GM12878 (cell line): ENCODE results near the gene PLB1. TPM values are rescaled to one million over a fixed set of nuclear protein-coding genes. Genes with fewer than 3 reads are reported as not detected.

ENCODE experiments used
- ATAC-seq: fragments of 200-7000 bp; cut with Tn5 transposase; 3 replicates; pipeline ENCODE4 v1.9.1; 2020; ENCODE audit warnings: mild to moderate bottlenecking, moderate library complexity
- BruUV-seq: library from RNA; stranded (reverse); fragments of 400-500 nt; replicated peaks from 2 replicates; lab custom pipeline; 2021; lab: Mats Ljungman, UMichigan
- CTCF ChIA-PET: fragments of 300-600 bp; sonication (Branson Sonifier 250); formaldehyde crosslinking; extraction: SDS; loops from one replicate; lab custom pipeline; 2021; ENCODE audit warnings: inconsistent platforms; lab: Yijun Ruan, JAX
- POLR2A ChIA-PET: fragments of 350-600 bp; formaldehyde crosslinking; extraction: SDS; loops from one replicate; lab custom pipeline; 2021; ENCODE audit warnings: inconsistent platforms; lab: Charles Lee
- RAD21 ChIA-PET: fragments of 300-600 bp; sonication (Branson Sonifier 250); formaldehyde crosslinking; loops from one replicate; lab custom pipeline; 2023; ENCODE audit warnings: antibody characterized with exemption; ENCODE audit not compliant: unreplicated experiment; lab: Charles Lee
- SMC1A ChIA-PET: fragments of 300-600 bp; sonication (Branson Sonifier 250); formaldehyde crosslinking; loops from one replicate; lab custom pipeline; 2023; ENCODE audit not compliant: unreplicated experiment, uncharacterized antibody; lab: Charles Lee
- DNase-seq: peaks from one replicate; pipeline ENCODE4 v3.0.0-alpha.2; 2011; ENCODE audit warnings: low read depth, low spot score
- FAIRE-seq: peaks from 3 replicates; lab custom pipeline; 2011; peaks lifted over from hg19 to GRCh38; lab: Jason Lieb, UNC
- H2AFZ ChIP-seq: 2 replicates; pipeline ENCODE4 v1.6.0; 2011; ENCODE audit warnings: low read depth, low read length, control low read depth; ENCODE audit not compliant: control insufficient read depth
- H3K27ac ChIP-seq: 2 replicates; pipeline ENCODE4 v1.5.1; 2011; ENCODE audit warnings: control low read depth; ENCODE audit not compliant: control insufficient read depth, insufficient read depth
- H3K27me3 ChIP-seq, 2 experiments: replicated peaks in 1 of 2; 2 replicates each; pipeline versions ENCODE4 v1.6.0 to v1.6.1; 2011; ENCODE audit warnings: low read length in 1 of 2; ENCODE audit not compliant: control insufficient read depth in 2 of 2, insufficient read depth in 2 of 2
- H3K36me3 ChIP-seq, 2 experiments: 2 replicates each; pipeline ENCODE4 v1.5.1; 2011; ENCODE audit warnings: low read length in 1 of 2; ENCODE audit not compliant: control insufficient read depth in 2 of 2, insufficient read depth in 2 of 2
- H3K4me1 ChIP-seq: 2 replicates; pipeline ENCODE4 v1.6.1; 2011; ENCODE audit warnings: mild to moderate bottlenecking, low read length, moderate library complexity, mixed read lengths; ENCODE audit not compliant: control insufficient read depth, insufficient read depth
- H3K4me2 ChIP-seq: 2 replicates; pipeline ENCODE4 v1.6.0; 2011; ENCODE audit warnings: control low read depth; ENCODE audit not compliant: control insufficient read depth, insufficient read depth
- H3K4me3 ChIP-seq: fragments of 200-600 bp; sonication (generic); 2 replicates; pipeline ENCODE4 v1.5.1; 2016
- H3K79me2 ChIP-seq: 2 replicates; pipeline ENCODE4 v1.6.0; 2011; ENCODE audit warnings: low read length; ENCODE audit not compliant: control insufficient read depth, insufficient read depth
- H3K9ac ChIP-seq: 2 replicates; pipeline ENCODE4 v1.8.0; 2011; ENCODE audit warnings: low read length, control low read depth, mixed read lengths; ENCODE audit not compliant: control insufficient read depth, insufficient read depth
- H3K9me3 ChIP-seq: replicated peaks from 3 replicates; pipeline ENCODE4 v1.5.1; 2011; ENCODE audit warnings: mild to moderate bottlenecking, low read length; ENCODE audit not compliant: control insufficient read depth, insufficient read depth
- H4K20me1 ChIP-seq: 2 replicates; pipeline ENCODE4 v1.6.0; 2011; ENCODE audit not compliant: control insufficient read depth, insufficient read depth
- CHD1 ChIP-seq: IDR thresholded peaks from 2 replicates; pipeline ENCODE4 v1.6.1; 2012; ENCODE audit warnings: low read depth, low read length, improper control_type of control experiment
- CHD2 ChIP-seq: IDR thresholded peaks from 2 replicates; pipeline ENCODE4 v1.6.1; 2011; ENCODE audit warnings: low read depth, low read length, improper control_type of control experiment, borderline replicate concordance
- DPF2 ChIP-seq: fragments of 450-650 bp; IDR thresholded peaks from 2 replicates; pipeline ENCODE4 v1.6.1; 2017; ENCODE audit warnings: mild to moderate bottlenecking
- EP300 ChIP-seq, 2 experiments: fragments of 150-350 bp in 1 of 2; IDR thresholded peaks; 2 replicates each; pipeline ENCODE4 v1.6.1; 2011 to 2012; ENCODE audit warnings: low read depth in 2 of 2, low read length in 2 of 2, borderline replicate concordance in 1 of 2, improper control_type of control experiment in 1 of 2, inconsistent platforms in 1 of 2; ENCODE audit not compliant: control insufficient read depth in 1 of 2
- GATAD2B ChIP-seq: fragments of 450-650 bp; conservative IDR thresholded peaks from 2 replicates; pipeline ENCODE4 v1.6.1; 2017; ENCODE audit warnings: low read depth, mild to moderate bottlenecking, moderate library complexity
- HDGF ChIP-seq: fragments of 450-650 bp; IDR thresholded peaks from 2 replicates; pipeline ENCODE4 v1.6.1; 2016; ENCODE audit warnings: antibody characterized with exemption
- IKZF1 ChIP-seq: fragments of 450-650 bp; conservative IDR thresholded peaks from 2 replicates; pipeline ENCODE4 v1.6.1; 2017; ENCODE audit warnings: antibody characterized with exemption, mild to moderate bottlenecking
- KAT2A ChIP-seq: conservative IDR thresholded peaks from 2 replicates; pipeline ENCODE4 v1.6.1; 2011; ENCODE audit warnings: low read depth, low read length; ENCODE audit not compliant: control insufficient read depth
- NR2C1 ChIP-seq: fragments of 450-650 bp; IDR thresholded peaks from 2 replicates; pipeline ENCODE4 v1.6.1; 2017; ENCODE audit warnings: antibody characterized with exemption, mild to moderate bottlenecking, moderate library complexity
- NR2C2 ChIP-seq: IDR thresholded peaks from 2 replicates; pipeline ENCODE4 v1.6.1; 2011; ENCODE audit warnings: borderline replicate concordance, low read depth; ENCODE audit not compliant: control insufficient read depth, insufficient read length
- RAD21 ChIP-seq: IDR thresholded peaks from 2 replicates; pipeline ENCODE4 v1.6.1; 2011; ENCODE audit warnings: mild to moderate bottlenecking, low read depth, low read length, moderate library complexity; ENCODE audit not compliant: insufficient read depth
- SIN3A ChIP-seq: IDR thresholded peaks from 2 replicates; pipeline ENCODE4 v1.6.1; 2012; ENCODE audit warnings: low read depth, low read length, improper control_type of control experiment
- SMC3 ChIP-seq: IDR thresholded peaks from 2 replicates; pipeline ENCODE4 v1.6.1; 2011; ENCODE audit warnings: low read length, improper control_type of control experiment, borderline replicate concordance
- SP1 ChIP-seq: IDR thresholded peaks from one replicate; pipeline ENCODE4 v1.6.1; 2011; ENCODE audit warnings: low read depth, low read length
- SREBF1 ChIP-seq: IDR thresholded peaks from 2 replicates; pipeline ENCODE4 v1.6.1; 2012; ENCODE audit warnings: mild to moderate bottlenecking, low read length
- SRF ChIP-seq, 2 experiments: IDR thresholded peaks; 2 replicates each; pipeline ENCODE4 v1.6.1; 2011; ENCODE audit warnings: low read depth in 2 of 2, low read length in 2 of 2, mild to moderate bottlenecking in 1 of 2, moderate library complexity in 1 of 2
- TBL1XR1 ChIP-seq: IDR thresholded peaks from 2 replicates; pipeline ENCODE4 v1.6.1; 2012; ENCODE audit warnings: low read depth, low read length, improper control_type of control experiment
- ZNF207 ChIP-seq: fragments of 450-650 bp; IDR thresholded peaks from 2 replicates; pipeline ENCODE4 v1.6.1; 2014; ENCODE audit warnings: antibody characterized with exemption, mild to moderate bottlenecking, borderline replicate concordance
- WGBS: methylation state at CpG from one replicate; pipeline ENCODE4 v1.1.6; 2016; ENCODE audit warnings: low lambda C conversion rate; ENCODE audit not compliant: insufficient replicate concordance, insufficient coverage; ENCODE audit errors: missing lambda C conversion rate; 5-methylcytosine and 5-hydroxymethylcytosine counted together
- in situ Hi-C: fragments of 300-500 bp; cut with MboI; formaldehyde crosslinking; loops from 9 replicates; pipeline ENCODE4 v1.14.3; 2018; ENCODE audit warnings: mixed read lengths
- intact Hi-C: fragments of 100-400 bp; cut with micrococcal nuclease; formaldehyde crosslinking; loops from one replicate; pipeline ENCODE4 v1.14.2; 2022; ENCODE audit not compliant: unreplicated experiment
- polyA plus RNA-seq, 11 experiments: library from polyadenylated mRNA; depleted of rRNA in 4 of 11; unstranded in 6 of 11; stranded (reverse) in 5 of 11; fragments of >200 nt; fragmentation: Nextera tagmentation in 4 of 11; fragmentation: Illumina TruSeq in 1 of 11; extraction: Ambion mirVana in 4 of 11; extraction: Trizol in 1 of 11; gene quantifications; 1 replicate in 1 of 11; 2 replicates in 10 of 11; pipeline versions ENCODE4 v1.2.1 to v1.2.3, GENCODE V29; 2011 to 2016; ENCODE audit warnings: inconsistent platforms in 2 of 11, missing spikeins in 2 of 11, low read depth in 1 of 11
- total RNA-seq, 4 experiments: library from RNA; depleted of rRNA in 3 of 4; stranded (reverse); fragments of >200 nt in 3 of 4; fragmentation: Illumina TruSeq in 1 of 4; extraction: Trizol in 1 of 4; gene quantifications; 2 replicates each; pipeline versions ENCODE4 v1.2.1 to v1.2.3, GENCODE V29; 2013 to 2021
- TF ChIP-seq, protein P1 (sequence below): fragments of 450-650 bp; IDR thresholded peaks from 2 replicates; pipeline ENCODE4 v1.6.1; 2017; ENCODE audit warnings: low read depth, mild to moderate bottlenecking, moderate library complexity
- TF ChIP-seq, protein P2 (sequence below): fragments of 150-350 bp; IDR thresholded peaks from 2 replicates; pipeline ENCODE4 v1.6.1; 2014; ENCODE audit warnings: mild to moderate bottlenecking, low read depth, low read length

Gene PLB1
- total and polyA plus RNA-seq, 10 of the 15 experiments (the other 5 are each of a cell fraction or from before 2014, with no cell fraction given), result 0.03 to 0.49 (median 0.28) TPM

DNA sequence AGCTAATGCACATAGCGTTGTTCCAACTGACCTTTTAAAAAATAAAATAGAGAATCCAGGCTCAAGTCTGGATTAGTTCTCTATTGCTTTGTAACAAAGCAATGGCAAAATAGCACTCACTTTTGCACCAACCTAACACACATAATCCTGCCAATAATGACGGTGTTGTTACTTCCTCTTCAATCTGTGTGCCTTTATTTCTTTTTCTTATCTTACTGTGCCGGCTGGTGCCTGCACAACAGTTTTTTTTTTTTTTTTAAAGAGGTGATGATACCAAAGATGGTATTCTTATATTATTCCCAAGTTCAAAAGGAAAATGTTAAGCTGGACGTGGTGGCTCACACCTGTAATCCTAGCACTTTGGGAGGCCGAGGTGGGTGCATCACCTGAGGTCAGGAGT lies 3.4 kb downstream of the PLB1 start (continued):
- no peak for TF ChIP-seq SMC3
- no peak for TF ChIP-seq IKZF1
- TF ChIP-seq CHD2, result no peak
- no peak for TF ChIP-seq SIN3A

- CTCF ChIA-PET, result no interaction called here
- RAD21 ChIA-PET, result no interaction called here
- ATAC-seq (no peak), DNase-seq (no peak), FAIRE-seq (no peak)
- H4K20me1 ChIP-seq, result no peaks in the 10 kb centered on the region
- H2AFZ ChIP-seq, result no peak overlapping the region
- no peaks in the 10 kb centered on the region for H3K9me3 ChIP-seq
- no peaks in the 10 kb centered on the region for H3K79me2 ChIP-seq
- POLR2A ChIA-PET, result no interaction called here
- no peak overlapping the region for H3K4me2 ChIP-seq
- H3K4me1 ChIP-seq, result no peaks in the 10 kb centered on the region
- in situ Hi-C loops (no loop called here), intact Hi-C loops (no loop called here)
- SMC1A ChIA-PET, result no interaction called here
- no peaks in the 10 kb centered on the region for H3K36me3 ChIP-seq
- no TSS peak for BruUV-seq
- H3K27ac ChIP-seq, result no peak overlapping the region
- no peak overlapping the region for H3K4me3 ChIP-seq
- no peak overlapping the region for H3K9ac ChIP-seq
- 24% methylated on average over 4 of the region's 4 CpGs for WGBS
- H3K27me3 ChIP-seq, result peaks cover 0 to 3% of the 10 kb centered on the region in 2 experiments; a peak in 3 of 4 replicates
- TF ChIP-seq TBL1XR1 (no peak), RAD21 (no peak), ZNF207 (no peak), NR2C2 (no peak), SREBF1 (no peak), EP300 (IDR thresholded peaks at IDR 0.05; ENCODE audit: borderline replicate concordance in 1 of 2, control insufficient read depth in 1 of 2, low read depth in 2 of 2, low read length in 2 of 2) (no peak), KAT2A (no peak), SP1 (no peak), CHD1 (no peak), DPF2 (no peak), HDGF (no peak), SRF (IDR thresholded peaks at IDR 0.05; ENCODE audit: low read depth in 2 of 2, low read length in 2 of 2) (no peak), NR2C1 (no peak), GATAD2B (no peak)
- TF ChIP-seq, protein P1, sequence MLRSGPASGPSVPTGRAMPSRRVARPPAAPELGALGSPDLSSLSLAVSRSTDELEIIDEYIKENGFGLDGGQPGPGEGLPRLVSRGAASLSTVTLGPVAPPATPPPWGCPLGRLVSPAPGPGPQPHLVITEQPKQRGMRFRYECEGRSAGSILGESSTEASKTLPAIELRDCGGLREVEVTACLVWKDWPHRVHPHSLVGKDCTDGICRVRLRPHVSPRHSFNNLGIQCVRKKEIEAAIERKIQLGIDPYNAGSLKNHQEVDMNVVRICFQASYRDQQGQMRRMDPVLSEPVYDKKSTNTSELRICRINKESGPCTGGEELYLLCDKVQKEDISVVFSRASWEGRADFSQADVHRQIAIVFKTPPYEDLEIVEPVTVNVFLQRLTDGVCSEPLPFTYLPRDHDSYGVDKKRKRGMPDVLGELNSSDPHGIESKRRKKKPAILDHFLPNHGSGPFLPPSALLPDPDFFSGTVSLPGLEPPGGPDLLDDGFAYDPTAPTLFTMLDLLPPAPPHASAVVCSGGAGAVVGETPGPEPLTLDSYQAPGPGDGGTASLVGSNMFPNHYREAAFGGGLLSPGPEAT, result no peak
- TF ChIP-seq, protein P2, sequence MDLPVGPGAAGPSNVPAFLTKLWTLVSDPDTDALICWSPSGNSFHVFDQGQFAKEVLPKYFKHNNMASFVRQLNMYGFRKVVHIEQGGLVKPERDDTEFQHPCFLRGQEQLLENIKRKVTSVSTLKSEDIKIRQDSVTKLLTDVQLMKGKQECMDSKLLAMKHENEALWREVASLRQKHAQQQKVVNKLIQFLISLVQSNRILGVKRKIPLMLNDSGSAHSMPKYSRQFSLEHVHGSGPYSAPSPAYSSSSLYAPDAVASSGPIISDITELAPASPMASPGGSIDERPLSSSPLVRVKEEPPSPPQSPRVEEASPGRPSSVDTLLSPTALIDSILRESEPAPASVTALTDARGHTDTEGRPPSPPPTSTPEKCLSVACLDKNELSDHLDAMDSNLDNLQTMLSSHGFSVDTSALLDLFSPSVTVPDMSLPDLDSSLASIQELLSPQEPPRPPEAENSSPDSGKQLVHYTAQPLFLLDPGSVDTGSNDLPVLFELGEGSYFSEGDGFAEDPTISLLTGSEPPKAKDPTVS, result no peak
Observed at GRCh38 chr2:28505361-28505760, 9.5 kb downstream of the PLB1 start.
